Ishikawa (cell line): Measurements from ENCODE around the gene LDHA.

ENCODE experiments used
- CEBPB ChIP-seq: IDR thresholded peaks from 2 replicates; pipeline ENCODE4 v1.6.1; 2012
- EGR1 ChIP-seq: IDR thresholded peaks from 2 replicates; pipeline ENCODE4 v1.6.1; 2012
- EP300 ChIP-seq: IDR thresholded peaks from 2 replicates; pipeline ENCODE4 v1.6.1; 2012; ENCODE audit warnings: borderline replicate concordance
- FOXM1 ChIP-seq: IDR thresholded peaks from 2 replicates; pipeline ENCODE4 v1.6.1; 2012; ENCODE audit warnings: low read depth, borderline replicate concordance
- NFIC ChIP-seq: IDR thresholded peaks from 2 replicates; pipeline ENCODE4 v1.6.1; 2012
- RAD21 ChIP-seq: IDR thresholded peaks from 2 replicates; pipeline ENCODE4 v1.6.1; 2012; ENCODE audit warnings: low read depth
- TEAD4 ChIP-seq: IDR thresholded peaks from 2 replicates; pipeline ENCODE4 v1.6.1; 2012
- ZBTB7A ChIP-seq: IDR thresholded peaks from 2 replicates; pipeline ENCODE4 v1.6.1; 2012; ENCODE audit warnings: low read depth
- TF ChIP-seq, protein P1 (sequence below): IDR thresholded peaks from 2 replicates; pipeline ENCODE4 v1.6.1; 2012
- TF ChIP-seq, protein P2 (sequence below): IDR thresholded peaks from 2 replicates; pipeline ENCODE4 v1.6.1; 2012
- TF ChIP-seq, protein P3 (sequence below): IDR thresholded peaks from 2 replicates; pipeline ENCODE4 v1.6.1; 2012; ENCODE audit warnings: low read depth, mild to moderate bottlenecking

DNA sequence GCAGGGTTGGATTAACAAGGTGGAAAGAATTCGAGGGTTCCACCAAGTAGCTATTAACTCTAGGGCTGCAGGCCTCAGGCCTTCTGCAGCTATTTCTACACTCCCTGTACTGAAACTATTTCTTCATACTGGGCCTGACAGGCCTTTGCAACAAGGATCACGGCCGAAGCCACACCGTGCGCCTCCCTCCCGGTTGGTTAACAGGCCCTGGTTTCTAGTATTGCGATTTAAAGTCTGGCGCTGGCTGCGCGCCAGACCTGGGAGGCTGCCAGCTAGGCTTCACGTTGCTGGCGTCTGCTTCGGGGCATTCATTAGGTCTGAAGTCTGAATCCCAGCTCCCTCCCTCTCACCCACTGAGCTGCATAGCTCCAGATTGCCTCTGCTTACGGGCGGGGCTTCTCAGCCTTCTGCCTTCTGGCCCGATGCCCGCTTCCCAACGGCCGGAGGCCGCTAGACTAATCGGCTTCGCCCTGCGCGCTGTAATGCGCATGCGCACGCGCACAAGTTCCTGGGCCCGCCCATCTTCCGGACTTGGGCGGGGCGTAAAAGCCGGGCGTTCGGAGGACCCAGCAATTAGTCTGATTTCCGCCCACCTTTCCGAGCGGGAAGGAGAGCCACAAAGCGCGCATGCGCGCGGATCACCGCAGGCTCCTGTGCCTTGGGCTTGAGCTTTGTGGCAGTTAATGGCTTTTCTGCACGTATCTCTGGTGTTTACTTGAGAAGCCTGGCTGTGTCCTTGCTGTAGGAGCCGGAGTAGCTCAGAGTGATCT, 1.6 kb downstream of the LDHA start:
- no peak for TF ChIP-seq RAD21
- TF ChIP-seq, protein P1, sequence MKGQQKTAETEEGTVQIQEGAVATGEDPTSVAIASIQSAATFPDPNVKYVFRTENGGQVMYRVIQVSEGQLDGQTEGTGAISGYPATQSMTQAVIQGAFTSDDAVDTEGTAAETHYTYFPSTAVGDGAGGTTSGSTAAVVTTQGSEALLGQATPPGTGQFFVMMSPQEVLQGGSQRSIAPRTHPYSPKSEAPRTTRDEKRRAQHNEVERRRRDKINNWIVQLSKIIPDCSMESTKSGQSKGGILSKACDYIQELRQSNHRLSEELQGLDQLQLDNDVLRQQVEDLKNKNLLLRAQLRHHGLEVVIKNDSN, result no peak
- TF ChIP-seq, protein P2, sequence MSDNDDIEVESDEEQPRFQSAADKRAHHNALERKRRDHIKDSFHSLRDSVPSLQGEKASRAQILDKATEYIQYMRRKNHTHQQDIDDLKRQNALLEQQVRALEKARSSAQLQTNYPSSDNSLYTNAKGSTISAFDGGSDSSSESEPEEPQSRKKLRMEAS, result peak; percentile 43; the same call in 1 of the 2 replicates
- TF ChIP-seq EGR1, result peak; percentile 70
- TF ChIP-seq ZBTB7A, result no peak
- TF ChIP-seq, protein P3, sequence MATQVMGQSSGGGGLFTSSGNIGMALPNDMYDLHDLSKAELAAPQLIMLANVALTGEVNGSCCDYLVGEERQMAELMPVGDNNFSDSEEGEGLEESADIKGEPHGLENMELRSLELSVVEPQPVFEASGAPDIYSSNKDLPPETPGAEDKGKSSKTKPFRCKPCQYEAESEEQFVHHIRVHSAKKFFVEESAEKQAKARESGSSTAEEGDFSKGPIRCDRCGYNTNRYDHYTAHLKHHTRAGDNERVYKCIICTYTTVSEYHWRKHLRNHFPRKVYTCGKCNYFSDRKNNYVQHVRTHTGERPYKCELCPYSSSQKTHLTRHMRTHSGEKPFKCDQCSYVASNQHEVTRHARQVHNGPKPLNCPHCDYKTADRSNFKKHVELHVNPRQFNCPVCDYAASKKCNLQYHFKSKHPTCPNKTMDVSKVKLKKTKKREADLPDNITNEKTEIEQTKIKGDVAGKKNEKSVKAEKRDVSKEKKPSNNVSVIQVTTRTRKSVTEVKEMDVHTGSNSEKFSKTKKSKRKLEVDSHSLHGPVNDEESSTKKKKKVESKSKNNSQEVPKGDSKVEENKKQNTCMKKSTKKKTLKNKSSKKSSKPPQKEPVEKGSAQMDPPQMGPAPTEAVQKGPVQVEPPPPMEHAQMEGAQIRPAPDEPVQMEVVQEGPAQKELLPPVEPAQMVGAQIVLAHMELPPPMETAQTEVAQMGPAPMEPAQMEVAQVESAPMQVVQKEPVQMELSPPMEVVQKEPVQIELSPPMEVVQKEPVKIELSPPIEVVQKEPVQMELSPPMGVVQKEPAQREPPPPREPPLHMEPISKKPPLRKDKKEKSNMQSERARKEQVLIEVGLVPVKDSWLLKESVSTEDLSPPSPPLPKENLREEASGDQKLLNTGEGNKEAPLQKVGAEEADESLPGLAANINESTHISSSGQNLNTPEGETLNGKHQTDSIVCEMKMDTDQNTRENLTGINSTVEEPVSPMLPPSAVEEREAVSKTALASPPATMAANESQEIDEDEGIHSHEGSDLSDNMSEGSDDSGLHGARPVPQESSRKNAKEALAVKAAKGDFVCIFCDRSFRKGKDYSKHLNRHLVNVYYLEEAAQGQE, result no peak
- TF ChIP-seq EP300, result 0 out of 2 replicates have a peak, but pooled peaks have one; percentile 20
- TF ChIP-seq TEAD4, result peak; percentile 39
- TF ChIP-seq FOXM1, result no peak; the same call in 1 of the 2 replicates
- peak; percentile 96 for TF ChIP-seq NFIC
- TF ChIP-seq CEBPB, result 0 out of 2 replicates have a peak, but pooled peaks have one; percentile 2
